AG10803 (cell line): Measurements from ENCODE around the gene LITAFD.

Source experiments
- DNase-seq: peaks from one replicate; pipeline ENCODE4 v3.0.0; 2010; ENCODE audit warnings: low read depth
- H3K4me3 ChIP-seq: 2 replicates; pipeline ENCODE4 v1.5.1; 2011; ENCODE audit warnings: mild to moderate bottlenecking, low read length, control low read depth
- CTCF ChIP-seq: conservative IDR thresholded peaks from 2 replicates; pipeline ENCODE4 v1.5.1; 2011; ENCODE audit warnings: mild to moderate bottlenecking, low read length, control low read depth, inconsistent platforms

The LITAFD gene

GRCh38 chr16:8877894-8878522 is 4.1 kb upstream of the LITAFD start:
- no peak overlapping the region for H3K4me3 ChIP-seq
- TF ChIP-seq CTCF: no peak
- no peak for DNase-seq

- no peak overlapping the region for H3K4me3 ChIP-seq
- DNase-seq: peak; percentile 90
- no peak for TF ChIP-seq CTCF
Measured at GRCh38 chr16:8878523-8878911, 3.6 kb upstream of the LITAFD start.

GRCh38 chr16:8880839-8881510 is 1.2 kb upstream of the LITAFD start:
- no peak for TF ChIP-seq CTCF
- H3K4me3 ChIP-seq: no peak overlapping the region
- no peak for DNase-seq

- no peak overlapping the region for H3K4me3 ChIP-seq
- DNase-seq: no peak
- no peak for TF ChIP-seq CTCF
Measured at GRCh38 chr16:8882725-8883377, 700 bp downstream of the LITAFD start.

- no peak overlapping the region for H3K4me3 ChIP-seq
- no peak; the same call in 1 of the 2 replicates for TF ChIP-seq CTCF
- DNase-seq: no peak
Measured at GRCh38 chr16:8885674-8886592, 3.8 kb downstream of the LITAFD start.

- no peak for DNase-seq
- TF ChIP-seq CTCF: no peak
- H3K4me3 ChIP-seq: no peak overlapping the region
Measured at GRCh38 chr16:8886593-8887430, 4.7 kb downstream of the LITAFD start.
